ENCODE measurements around the gene MMP20.
A peak's percentile ranks its signal among the peaks of the same experiment; 100 is the strongest.

Gene MMP20

DNA sequence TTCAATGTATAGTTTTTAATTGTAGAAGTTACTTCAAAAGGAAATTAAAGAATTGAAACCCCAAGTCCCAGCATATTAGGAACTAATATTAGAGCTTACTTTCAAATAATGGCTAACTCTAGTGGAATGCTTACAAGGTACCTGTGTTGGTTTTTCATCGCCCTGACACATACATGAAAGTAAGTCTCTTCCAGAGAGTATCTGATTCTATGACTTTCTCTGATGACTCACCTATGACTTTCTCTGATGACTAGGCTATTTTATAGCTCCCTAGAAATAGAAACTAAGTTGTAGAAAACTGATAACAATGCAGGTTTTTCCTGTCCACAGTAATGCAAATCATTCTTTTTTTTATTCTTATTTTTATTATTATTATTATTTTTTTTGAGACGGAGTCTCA is 61.0 kb downstream of the MMP20 start:
- DNase-seq (ENCODE audit: low read depth, low spot score): peak; percentile 92
- peak overlapping the region; percentile 13 for H3K27ac ChIP-seq

DNA sequence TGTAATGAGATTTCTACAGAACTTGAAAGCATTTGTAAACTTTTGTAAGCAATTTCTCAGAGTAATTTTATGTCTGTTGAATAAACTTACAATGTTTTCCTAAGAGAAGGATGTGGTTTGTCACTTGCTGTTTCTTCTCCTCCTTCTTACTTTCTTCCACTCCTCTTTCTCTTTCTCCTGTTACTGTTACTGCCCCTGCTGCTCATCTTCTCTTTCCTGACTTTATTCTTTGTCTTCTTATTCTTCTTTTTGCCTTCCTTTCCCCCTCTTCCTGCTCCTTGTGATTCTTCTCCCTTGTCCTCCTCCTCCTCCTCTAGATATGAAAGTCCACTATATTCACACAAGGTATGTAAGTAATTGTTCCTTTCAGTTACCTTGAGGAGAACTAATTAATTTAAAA is 63.5 kb downstream of the MMP20 start:
- no peak for DNase-seq (ENCODE audit: low read depth, low spot score)
- H3K27ac ChIP-seq: no peak overlapping the region

GRCh38 chr11:102560555-102561011 is 64.5 kb downstream of the MMP20 start:
- no peak overlapping the region for H3K27ac ChIP-seq
- peak; percentile 64 for DNase-seq (ENCODE audit: low read depth, low spot score)

- no peak for DNase-seq (ENCODE audit: low read depth, low spot score)
- no peak overlapping the region for H3K27ac ChIP-seq
These were observed 65.3 kb downstream of the MMP20 start for GRCh38 chr11:102559839-102560238.

DNA sequence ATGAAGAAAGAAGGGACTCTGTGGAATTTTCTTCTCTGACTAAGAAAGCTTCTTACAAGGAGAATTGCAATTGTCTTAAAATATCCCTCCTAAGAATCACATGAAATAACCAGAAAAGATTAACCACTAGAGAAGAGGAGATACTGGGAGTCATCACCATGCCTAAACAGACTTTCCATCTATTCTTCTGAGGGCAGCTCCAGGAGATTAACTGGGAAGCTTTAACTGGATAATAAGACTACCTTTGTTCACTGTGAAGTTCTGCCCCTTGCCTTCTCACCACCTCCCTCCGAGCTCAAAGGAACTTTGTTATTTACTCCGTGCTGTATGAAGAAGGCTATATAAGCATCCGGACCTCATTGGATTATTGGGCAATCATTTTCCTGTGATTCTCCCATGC is 70.0 kb downstream of the MMP20 start:
- no peak overlapping the region for H3K27ac ChIP-seq
- DNase-seq (ENCODE audit: low read depth, low spot score): no peak

DNA sequence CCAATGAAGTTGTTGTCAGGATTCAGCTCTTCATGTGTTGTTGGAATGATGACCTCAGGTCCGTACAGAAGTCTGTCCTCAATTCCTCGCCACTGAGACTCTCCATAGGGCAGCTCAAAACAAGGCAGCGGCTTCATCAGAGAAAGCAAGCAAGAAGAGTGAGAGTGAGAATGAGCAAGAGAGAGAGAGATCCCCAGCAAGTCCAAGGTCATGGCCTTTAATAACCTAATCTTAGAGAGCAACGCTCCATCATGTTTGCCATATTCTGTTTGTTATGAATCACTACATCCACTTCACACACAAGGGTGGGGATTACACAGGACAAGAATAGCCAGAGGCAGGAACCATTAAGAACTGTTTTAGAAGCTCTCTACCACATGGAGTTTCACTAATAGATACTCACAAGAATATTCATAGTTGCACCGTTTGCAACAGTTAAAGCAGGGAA is 71.3 kb downstream of the MMP20 start:
- no peak overlapping the region for H3K27ac ChIP-seq
- peak; percentile 74 for DNase-seq (ENCODE audit: low read depth, low spot score)

DNA sequence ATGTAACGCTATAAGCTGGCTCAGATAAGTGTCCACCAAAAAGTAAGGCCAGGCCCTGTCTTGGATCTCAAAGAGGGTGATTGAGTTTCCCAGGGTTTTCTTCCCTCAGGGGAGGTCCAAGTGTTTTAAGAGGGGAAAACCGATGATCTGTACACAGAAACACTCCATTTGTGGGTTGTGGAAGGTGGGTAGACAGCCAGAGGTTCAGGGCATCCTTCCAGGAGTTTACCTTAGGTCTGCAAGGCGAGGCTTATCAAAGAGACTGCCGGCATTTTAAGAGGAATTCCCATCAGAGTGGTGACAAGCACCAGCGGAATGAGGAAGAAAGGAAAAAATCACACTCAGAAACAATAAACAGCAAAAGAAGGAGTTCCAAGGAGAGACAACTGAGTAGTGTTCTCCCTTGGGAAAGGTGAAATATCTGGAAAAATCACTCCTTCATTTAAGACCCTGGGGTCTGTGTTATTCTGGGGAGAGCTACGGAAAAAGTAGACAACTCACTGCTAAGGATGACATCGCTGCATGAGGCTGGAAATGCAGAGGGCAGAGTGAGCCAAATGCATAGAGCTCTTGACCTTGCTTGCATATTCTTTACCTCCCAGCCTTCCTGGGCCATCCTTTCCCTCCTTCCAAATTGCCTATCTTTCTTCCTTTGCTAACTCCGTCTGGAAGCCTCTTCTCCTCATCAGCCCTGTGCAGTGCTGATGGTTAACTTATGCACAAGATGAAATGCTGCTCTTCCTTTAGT is 72.5 kb downstream of the MMP20 start:
- H3K27ac ChIP-seq: peak overlapping the region; percentile 19
- DNase-seq (ENCODE audit: low read depth, low spot score): peak; percentile 87

DNA sequence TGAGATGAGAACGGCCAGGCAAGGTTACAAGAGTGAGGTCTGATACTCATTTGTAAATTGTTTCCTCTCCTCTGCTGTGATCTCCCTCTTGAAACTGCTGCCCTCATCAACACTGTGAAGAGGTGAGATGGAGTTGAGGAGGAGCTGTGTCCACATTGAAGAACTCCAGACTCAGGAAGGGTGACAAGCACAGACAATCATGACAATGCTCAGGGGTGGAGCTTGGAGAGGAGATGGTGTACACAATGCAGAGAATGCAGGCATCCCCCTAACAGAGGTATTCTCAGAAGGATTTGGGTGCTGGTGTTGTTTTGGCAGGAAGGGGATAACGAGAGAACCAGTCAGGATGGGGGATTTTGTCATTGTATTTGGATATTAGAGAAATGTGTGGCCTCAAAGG is 73.1 kb downstream of the MMP20 start:
- no peak for DNase-seq (ENCODE audit: low read depth, low spot score)
- peak overlapping the region; percentile 19 for H3K27ac ChIP-seq

GRCh38 chr11:102551169-102551781 is 73.9 kb downstream of the MMP20 start:
- no peak overlapping the region for H3K27ac ChIP-seq
- no peak for DNase-seq (ENCODE audit: low read depth, low spot score)

GRCh38 chr11:102546923-102547471 is 78.1 kb downstream of the MMP20 start:
- no peak for DNase-seq (ENCODE audit: low read depth, low spot score)
- H3K27ac ChIP-seq: no peak overlapping the region

DNA sequence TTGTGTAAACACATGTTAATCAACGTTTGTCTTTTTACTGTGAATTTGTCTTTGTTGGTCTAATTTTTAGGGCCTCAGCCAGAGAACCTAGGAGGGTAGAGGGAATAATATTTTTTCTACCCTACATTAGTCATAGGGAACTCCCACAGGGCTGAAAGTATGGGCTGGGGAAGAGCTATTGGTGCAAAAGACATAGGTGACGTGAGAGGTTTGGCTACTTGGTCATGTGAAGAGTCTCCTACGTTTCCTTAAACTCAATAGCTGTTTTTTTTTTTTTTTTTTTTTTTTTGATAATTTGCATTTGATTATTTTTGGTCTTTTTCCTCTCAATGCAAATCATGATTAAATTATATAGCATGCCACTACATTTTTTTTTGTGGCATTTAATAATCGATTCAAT is 78.7 kb downstream of the MMP20 start:
- no peak overlapping the region for H3K27ac ChIP-seq
- DNase-seq (ENCODE audit: low read depth, low spot score): no peak

DNA sequence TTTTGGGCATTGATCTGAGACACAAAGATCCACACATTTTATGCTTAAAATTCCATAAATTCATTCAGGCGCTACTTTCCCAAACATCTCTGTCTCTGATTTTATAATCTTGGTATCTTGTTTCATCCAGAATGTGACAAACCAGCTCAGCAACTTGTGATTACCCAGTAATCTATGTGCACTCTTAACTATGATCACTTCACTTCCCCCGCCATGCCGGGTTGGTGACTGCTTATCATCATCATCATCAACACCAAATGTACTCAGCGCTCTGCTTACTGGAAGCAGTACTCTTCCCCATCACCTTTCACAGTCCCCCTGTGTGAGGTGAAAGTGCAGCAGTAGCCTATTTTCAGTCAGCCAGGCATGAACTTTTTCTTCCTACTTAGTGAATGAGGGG is 79.4 kb downstream of the MMP20 start:
- H3K27ac ChIP-seq: no peak overlapping the region
- DNase-seq (ENCODE audit: low read depth, low spot score): no peak

GRCh38 chr11:102544594-102544993 is 80.5 kb downstream of the MMP20 start:
- DNase-seq (ENCODE audit: low read depth, low spot score): no peak
- no peak overlapping the region for H3K27ac ChIP-seq

DNA sequence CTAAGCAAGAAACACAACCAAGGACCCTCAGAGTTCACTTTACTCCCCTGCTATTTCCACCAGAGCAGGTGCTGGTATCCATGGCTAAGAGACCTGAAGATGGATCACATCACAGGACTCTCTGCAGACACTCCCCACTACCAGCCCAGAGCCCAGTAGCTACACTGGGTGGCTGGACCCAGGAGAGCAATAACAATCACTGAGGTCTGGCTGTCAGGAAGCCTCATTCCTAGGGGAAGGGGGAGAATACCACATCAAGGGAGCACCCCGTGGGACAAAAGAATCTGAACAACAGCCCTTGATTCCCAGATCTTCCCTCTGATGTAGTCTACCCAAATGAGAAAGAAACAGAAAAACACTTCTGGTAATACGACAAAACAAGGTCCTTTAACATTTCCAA is 85.6 kb downstream of the MMP20 start:
- no peak for DNase-seq (ENCODE audit: low read depth, low spot score)
- no peak overlapping the region for H3K27ac ChIP-seq

GRCh38 chr11:102538932-102539331 is 86.2 kb downstream of the MMP20 start:
- no peak overlapping the region for H3K27ac ChIP-seq
- no peak for DNase-seq (ENCODE audit: low read depth, low spot score)

GRCh38 chr11:102534261-102534872 is 90.8 kb downstream of the MMP20 start:
- DNase-seq (ENCODE audit: low read depth, low spot score): no peak
- H3K27ac ChIP-seq: no peak overlapping the region

DNA sequence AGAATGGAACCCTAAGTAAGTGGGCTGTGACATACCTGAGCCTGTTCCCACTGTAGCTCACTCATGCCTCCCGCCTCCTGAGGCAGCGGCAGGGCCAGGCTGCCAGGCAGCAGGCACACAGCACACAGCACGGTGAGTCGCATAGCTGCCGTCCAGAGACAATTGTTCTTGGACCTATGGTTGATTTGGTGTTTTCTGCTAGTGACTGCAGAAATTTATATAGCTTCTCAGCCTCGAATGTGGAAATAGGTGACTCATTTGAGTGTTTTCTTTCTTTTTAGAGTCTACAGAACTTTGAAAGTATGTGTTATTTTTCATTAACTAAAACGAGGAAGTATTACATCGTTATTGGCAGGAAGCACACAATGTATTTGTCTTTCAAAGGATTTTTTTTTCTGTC is 94.6 kb downstream of the MMP20 start, which contains the start of gene MMP7:
Gene MMP7, minus strand, starts transcription at position 190 of the 400 bp plus-strand sequence. Its CDS starts 47 bp downstream, at position 143.
- peak within 1 kb of the TSS; percentile 22 for H3K27ac ChIP-seq
- DNase-seq (ENCODE audit: low read depth, low spot score): no peak

DNA sequence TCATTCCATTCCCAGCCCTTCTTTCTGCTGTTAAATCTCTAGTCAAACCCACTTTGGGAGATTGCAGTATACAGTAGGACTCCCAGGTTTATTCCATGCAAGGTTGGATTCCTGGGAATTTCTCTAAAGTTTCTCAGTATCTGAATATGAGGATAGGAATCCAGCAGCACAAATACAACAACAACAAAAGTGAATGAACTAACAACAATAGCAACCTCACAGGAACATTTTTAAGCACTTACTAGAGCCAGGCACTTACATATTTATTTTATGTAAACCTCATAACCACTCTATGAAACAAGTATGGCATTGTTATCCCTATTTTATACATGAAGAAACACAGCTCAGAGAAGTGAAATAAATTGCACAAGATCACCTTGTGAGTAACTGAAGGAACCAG is 96.5 kb downstream of the MMP20 start:
- no peak for DNase-seq (ENCODE audit: low read depth, low spot score)
- H3K27ac ChIP-seq: no peak overlapping the region

GRCh38 chr11:102527684-102528083 is 97.4 kb downstream of the MMP20 start:
- no peak for DNase-seq (ENCODE audit: low read depth, low spot score)
- no peak overlapping the region for H3K27ac ChIP-seq

GRCh38 chr11:102527041-102527440 is 98.1 kb downstream of the MMP20 start:
- DNase-seq (ENCODE audit: low read depth, low spot score): no peak
- no peak overlapping the region for H3K27ac ChIP-seq
